ENCODE results near the gene IVNS1ABP.

The IVNS1ABP gene

GRCh38 chr1:185293967-185294542 lies 23.0 kb downstream of the IVNS1ABP start:
- DNase-seq (ENCODE audit: low spot score), result no peak

GRCh38 chr1:185292237-185292636 lies 24.8 kb downstream of the IVNS1ABP start:
- no peak for DNase-seq (ENCODE audit: low spot score)

GRCh38 chr1:185291652-185292051 lies 25.4 kb downstream of the IVNS1ABP start:
- no peak for DNase-seq (ENCODE audit: low spot score)

DNA sequence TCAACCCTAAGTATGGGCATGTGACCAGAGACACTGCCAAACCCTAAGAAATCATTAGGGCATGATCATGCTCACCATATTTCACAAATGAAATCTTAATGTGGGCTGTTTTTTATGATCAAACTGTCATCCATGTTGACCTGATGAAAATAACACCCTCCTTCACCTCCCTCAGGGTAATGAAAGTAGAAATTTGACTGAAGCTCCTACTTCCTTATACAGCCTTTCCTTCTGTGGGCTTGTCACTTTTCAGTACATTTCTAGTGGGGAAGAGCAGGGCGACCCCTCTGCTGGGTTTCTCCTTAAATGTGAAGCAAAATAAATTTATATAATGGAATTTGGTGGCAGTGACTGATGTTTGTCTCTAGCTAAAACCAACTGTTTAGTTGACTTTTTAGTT lies 25.9 kb downstream of the IVNS1ABP start:
- DNase-seq (ENCODE audit: low spot score), result no peak

GRCh38 chr1:185289880-185290279 lies 27.2 kb downstream of the IVNS1ABP start:
- no peak for DNase-seq (ENCODE audit: low spot score)

- no peak for DNase-seq (ENCODE audit: low spot score)
These were observed 28.6 kb downstream of the IVNS1ABP start for GRCh38 chr1:185288435-185288834.

DNA sequence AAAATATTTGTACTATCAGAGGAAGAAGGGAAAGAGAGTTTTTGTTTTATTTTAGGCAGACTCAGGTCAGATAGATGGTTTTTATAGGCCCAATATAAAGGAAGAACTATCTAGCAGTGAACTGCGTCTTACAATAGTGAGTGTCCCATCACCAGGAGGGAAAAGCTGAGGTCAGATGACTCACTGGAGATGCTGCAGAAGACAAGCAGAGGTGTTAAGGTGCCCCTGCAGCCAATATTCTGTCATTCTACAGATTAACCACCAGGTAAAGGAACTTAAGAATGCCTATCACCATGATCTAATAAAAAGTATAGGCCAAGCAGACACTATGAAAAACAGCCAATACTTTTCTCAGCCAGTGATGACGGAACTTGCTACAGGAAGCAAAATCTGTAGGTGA lies 29.6 kb downstream of the IVNS1ABP start:
- DNase-seq (ENCODE audit: low spot score), result no peak

DNA sequence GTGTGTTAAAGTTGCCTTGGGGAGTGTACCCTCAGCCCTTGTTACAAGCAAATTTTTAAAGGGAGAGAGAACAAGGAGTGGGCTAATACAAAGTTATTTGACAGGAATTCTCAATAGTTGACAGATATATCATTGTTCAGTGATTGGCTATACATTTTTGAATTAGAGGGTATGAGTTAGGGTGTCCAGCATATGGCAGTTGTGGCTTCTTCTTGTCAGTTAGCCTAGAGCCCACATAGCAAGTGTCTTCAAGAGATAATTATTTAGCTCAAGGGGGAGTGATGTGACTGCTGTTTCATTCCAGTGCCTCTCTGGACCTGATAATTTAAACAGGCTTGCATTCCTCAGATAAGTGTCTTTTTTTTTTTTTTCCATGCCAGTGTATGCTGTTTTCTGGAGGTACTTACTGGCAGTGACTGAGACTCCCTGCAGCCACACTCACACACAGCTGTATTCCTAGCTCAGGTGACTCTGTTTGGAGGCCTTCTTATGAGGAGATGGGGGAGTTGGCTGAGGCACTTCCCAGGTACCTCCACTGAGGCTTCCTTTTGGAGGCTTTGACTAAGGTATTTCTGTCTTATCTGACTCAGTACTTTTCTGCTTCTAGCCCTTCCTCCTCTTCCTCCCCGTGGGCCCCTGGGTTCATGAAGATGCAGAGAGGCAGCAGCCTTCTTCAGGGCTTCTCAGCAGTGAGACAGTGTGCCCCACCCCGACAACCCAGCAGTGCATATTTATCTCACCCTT lies 32.3 kb downstream of the IVNS1ABP start:
- no peak for DNase-seq (ENCODE audit: low spot score)

GRCh38 chr1:185284116-185284515 lies 32.9 kb downstream of the IVNS1ABP start:
- no peak for DNase-seq (ENCODE audit: low spot score)

GRCh38 chr1:185281245-185281644 lies 35.8 kb downstream of the IVNS1ABP start:
- DNase-seq (ENCODE audit: low spot score), result no peak

DNA sequence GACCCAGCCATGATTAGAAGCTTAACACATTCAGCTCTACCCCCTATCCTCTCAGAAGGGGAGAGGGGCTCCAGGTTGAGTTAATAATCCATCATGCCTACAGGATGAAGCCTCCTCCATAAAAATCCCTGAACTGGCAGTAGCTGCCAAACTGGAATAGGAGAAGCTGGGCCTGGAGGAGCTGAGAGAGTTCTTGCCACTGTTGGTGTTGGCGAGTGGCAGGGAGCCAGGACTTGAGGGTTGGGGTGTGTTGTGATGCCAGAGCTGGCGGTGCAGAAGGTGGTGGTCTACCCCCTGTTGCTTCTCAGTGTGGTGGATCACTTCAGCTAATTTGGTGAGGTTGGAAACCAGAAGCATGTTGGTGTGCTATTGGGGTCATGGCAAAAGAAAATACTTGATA lies 36.5 kb downstream of the IVNS1ABP start:
- no peak for DNase-seq (ENCODE audit: low spot score)

DNA sequence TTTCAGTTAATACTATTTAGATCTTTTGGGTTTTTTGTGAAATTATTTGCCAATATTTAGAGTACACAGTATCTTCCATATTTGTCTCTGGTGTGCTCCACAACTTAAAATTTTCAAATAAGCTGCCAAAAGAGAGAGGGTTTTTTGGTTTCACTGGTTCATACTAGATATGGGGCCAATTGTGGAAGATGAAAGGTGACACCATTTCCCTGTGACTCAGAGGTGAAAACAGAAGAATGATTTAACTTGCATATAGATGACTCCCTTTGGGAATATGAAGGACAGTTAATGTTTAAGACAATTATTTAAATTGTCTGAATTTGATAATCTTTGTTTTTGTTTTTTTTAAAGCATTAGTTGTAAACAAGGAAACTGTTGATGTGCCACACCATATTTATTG lies 37.5 kb downstream of the IVNS1ABP start:
- no peak for DNase-seq (ENCODE audit: low spot score)

DNA sequence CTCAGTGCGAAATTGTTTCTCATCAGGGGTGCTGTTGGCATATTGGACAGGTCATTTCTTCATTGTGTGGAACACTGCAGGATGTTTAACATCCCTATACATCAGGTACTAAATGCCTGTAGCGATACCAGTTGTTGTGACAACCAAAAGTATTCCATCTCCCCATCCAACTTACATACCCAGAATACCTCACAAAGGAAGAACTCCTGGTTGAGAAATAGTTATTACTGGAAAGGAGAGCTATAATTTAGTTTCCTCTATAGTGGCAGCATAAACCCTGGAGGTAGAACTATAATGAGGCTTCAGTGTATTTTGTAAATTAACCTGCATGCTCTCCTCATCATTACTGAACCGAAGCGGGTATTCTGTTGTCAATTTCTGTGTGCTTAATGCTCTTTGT lies 45.1 kb downstream of the IVNS1ABP start:
- DNase-seq (ENCODE audit: low spot score), result no peak

GRCh38 chr1:185268352-185268751 lies 48.7 kb downstream of the IVNS1ABP start:
- DNase-seq (ENCODE audit: low spot score), result no peak

DNA sequence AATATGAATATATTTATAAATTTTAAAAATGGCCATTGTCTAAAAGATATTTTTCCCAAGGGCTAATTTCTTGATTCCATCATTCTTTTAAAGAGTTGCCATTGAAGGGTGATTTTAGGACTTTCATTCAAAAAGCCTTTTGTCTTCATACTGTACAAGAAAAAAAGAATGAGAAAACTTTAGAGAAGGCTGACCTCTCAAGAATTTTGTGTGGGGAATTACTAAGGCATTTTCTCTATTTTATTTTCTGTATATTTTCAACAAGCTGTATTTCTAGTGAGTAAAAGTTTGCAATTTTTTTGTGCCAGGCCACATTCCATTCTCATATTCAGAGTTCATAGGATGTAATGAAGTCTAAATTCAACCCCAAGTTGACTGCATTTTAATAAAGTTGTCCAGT lies 49.3 kb downstream of the IVNS1ABP start:
- DNase-seq (ENCODE audit: low spot score), result no peak

GRCh38 chr1:185267301-185267700 lies 49.7 kb downstream of the IVNS1ABP start:
- DNase-seq (ENCODE audit: low spot score), result no peak

- DNase-seq (ENCODE audit: low spot score), result no peak
These were observed 51.7 kb downstream of the IVNS1ABP start for GRCh38 chr1:185265314-185265713.

DNA sequence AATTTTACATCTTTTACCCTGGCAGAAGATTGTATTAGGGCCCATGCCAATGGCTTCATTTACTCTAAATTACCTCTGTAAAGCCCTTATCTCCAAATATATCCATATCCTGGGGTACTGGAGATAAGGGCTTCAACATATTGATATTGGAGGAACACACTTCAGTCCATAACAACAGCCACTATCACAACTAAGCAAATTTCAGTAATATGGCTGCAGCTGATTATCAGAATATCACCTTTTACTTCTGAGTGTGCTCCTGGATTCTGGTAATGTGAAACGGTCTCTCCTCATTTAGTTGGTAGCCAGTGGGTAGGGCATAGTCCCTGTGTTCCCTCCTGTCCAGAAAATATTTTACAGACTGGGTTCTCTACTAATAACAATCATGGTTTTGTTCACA lies 53.3 kb downstream of the IVNS1ABP start:
- no peak for DNase-seq (ENCODE audit: low spot score)

GRCh38 chr1:185263292-185263691 lies 53.8 kb downstream of the IVNS1ABP start:
- no peak for DNase-seq (ENCODE audit: low spot score)

- no peak for DNase-seq (ENCODE audit: low spot score)
These were observed 54.9 kb downstream of the IVNS1ABP start for GRCh38 chr1:185262151-185262550.

GRCh38 chr1:185260611-185261010 lies 56.4 kb downstream of the IVNS1ABP start:
- DNase-seq (ENCODE audit: low spot score), result no peak

DNA sequence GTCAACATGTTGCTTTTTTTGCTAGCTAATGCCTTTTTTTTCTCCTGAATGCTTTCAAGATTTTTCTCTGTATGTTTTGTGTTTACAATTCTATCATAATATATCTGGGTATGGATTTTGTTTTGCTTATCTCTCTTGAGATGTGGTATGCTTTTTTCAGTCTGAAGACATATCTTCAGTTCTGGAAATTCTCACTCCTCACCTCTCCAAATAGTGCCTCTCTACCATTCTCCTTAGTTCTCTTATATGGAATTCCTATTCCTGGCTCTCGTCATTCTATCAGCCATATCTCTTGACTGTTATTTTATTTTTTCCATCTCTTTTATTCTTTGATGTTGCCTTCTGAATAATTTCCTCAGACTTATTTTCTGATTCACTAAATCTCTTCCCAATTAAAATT lies 58.4 kb downstream of the IVNS1ABP start:
- no peak for DNase-seq (ENCODE audit: low spot score)

- no peak for DNase-seq (ENCODE audit: low spot score)
These were observed 59.2 kb downstream of the IVNS1ABP start for GRCh38 chr1:185257950-185258208.

All from iPS-NIHi11 (cell line).